HG02642 (cell line): ENCODE results near the gene AFDN.
"Not testable (repeated sequence)": the region's sequence is repeated elsewhere in the genome, so short reads cannot be mapped to it uniquely, and the experiment has no call there.

Experiments
- ATAC-seq: cut with Tn5 transposase; IDR thresholded peaks from one replicate; pipeline ENCODE4 v1.9.1; 2021; ENCODE audit warnings: mild to moderate bottlenecking; ENCODE audit not compliant: unreplicated experiment, poor library complexity

Gene AFDN

DNA sequence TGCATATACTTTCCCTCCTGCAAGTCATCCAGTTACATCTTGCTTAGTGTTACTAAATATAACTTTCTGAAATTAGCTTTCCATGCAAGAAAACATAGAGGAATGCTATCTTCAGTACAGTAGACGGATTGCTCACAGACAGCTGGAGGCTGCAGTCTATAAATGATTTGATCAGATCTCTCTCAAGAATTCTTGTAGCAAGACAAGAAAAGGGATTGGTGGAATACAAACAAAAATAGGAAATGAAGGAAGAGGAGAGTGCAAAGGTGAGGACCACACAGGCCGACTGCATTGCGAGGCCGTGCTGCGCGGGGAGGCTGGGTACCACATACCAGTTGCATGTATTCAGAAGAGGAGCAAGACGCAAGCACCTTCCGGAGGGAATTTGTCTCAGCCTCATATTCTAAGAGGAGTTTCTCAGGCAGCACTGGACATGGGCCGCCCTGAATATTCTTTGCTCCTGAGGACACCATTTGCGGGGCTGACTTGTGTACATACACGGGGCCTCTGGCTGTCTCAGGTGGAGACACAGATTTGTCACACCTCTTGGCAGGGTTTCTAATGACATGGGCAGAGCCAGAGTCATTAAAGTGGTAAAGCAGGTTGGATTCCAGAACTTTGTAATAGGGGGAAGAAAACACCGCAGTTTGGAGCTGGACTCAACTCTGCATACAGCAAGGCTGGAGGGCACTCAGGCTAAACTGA is 148.1 kb downstream of the AFDN start:
- ATAC-seq: no peak

DNA sequence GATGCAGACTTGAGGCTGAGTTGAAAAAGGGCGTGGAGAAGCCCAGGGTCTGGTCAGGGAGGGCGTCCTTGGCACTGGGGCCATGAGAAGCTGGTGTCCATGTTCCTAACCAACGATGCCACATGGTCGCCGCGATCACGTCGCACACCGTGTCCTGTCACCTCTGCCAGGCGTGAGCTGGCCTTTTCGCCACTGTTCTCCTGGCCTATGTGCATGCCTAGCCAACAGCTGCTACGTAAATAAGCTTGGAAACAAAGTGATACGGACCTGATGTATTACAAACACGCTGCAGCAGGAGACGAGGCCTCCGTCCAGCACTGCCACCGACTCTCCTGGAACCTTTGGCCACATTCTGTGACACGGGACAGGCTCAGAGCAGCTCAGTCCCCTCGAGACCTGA is 148.7 kb downstream of the AFDN start:
- no peak for ATAC-seq

DNA sequence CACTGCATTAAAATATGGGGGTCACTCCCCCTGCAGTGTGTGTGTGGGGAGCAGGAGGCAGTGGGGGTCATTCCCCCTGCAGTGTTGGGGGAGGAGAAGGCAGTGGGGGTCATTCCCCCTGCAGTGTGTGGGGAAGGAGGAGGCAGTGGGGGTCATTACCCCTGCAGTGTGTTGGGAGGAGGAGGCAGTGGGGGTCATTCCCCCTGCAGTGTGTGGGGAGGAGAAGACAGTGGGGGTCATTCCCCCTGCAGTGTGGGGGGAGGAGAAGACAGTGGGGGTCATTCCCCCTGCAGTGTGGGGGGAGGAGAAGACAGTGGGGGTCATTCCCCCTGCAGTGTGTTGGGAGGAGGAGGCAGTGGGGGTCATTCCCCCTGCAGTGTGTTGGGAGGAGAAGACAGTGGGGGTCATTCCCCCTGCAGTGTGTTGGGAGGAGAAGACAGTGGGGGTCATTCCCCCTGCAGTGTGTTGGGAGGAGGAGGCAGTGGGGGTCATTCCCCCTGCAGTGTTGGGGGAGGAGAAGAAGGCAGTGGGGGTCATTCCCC is 149.5 kb downstream of the AFDN start:
- not testable (repeated sequence) for ATAC-seq

DNA sequence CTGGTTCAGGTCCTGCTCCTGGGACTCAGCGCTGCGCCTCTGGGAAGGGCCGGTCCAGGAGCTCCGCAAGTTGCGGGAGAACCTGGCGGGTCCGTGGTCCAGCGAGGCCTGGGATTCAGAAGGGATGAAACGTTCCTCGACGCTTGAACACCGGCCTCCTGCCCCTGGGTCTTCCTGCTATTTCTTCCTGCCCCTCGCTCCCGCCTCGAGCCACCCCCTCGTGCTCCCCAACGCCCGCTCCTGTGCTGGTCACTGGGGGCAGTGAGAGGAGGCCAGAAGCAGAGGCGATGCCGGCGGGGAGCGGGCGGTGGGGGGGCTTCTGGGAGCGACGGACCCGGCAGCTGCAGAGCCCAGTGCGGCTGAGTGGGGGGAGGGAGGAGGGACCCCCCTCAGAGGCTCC is 150.0 kb downstream of the AFDN start:
- ATAC-seq: no peak

DNA sequence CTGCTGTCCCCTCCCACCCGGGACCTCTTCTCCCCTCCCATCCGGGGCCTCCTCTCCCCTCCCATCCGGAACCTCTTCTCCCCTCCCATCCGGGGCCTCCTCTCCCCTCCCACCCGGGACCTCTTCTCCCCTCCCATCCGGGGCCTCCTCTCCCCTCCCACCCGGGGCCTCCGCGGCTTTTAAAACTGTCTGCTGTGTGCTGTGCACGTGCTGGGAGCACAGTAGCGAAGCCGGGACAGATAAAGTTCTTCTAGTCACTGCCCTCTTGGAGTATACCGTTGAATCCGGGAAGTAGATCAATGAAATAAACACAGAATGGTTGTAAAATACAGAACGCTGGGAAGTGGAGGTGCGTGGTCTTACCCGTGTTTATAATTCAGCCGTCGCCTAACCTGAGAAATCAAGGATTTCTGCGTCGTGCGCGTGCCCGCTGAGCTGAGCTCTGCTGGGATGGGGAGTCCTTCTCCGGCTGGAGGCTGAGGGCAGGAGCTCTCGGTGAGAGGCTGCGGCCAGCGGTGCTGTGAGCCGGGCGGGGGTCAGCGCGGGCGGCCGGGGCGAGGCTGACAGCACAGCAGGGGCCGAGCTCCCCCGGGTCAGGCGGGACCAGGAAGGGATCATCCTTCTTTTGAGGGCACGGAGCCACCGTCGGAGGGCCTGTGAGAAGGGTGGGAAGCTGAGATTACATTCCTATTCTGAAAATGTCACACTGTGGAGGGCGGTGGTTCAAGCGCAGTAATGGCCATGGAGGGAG is 151.2 kb downstream of the AFDN start:
- ATAC-seq: no peak

DNA sequence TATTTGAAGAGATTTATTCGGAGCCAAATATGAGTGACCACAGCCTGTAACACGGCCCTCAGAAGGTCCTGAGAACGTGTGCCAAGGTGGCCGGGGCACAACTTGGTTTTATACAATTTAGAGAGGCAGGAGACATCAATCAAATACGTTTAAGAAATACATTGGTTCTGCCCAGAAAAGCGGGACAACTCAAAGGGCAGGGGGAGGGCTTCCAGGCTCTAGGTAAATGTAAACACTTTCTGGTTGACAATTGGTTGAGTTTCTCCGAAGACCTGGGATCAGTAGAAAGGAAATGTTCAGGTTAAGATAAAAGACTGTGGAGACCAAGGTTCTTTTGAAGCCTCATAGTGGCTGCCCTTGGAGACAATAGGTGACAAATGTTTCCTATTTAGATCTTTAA is 151.9 kb downstream of the AFDN start:
- ATAC-seq: no peak

DNA sequence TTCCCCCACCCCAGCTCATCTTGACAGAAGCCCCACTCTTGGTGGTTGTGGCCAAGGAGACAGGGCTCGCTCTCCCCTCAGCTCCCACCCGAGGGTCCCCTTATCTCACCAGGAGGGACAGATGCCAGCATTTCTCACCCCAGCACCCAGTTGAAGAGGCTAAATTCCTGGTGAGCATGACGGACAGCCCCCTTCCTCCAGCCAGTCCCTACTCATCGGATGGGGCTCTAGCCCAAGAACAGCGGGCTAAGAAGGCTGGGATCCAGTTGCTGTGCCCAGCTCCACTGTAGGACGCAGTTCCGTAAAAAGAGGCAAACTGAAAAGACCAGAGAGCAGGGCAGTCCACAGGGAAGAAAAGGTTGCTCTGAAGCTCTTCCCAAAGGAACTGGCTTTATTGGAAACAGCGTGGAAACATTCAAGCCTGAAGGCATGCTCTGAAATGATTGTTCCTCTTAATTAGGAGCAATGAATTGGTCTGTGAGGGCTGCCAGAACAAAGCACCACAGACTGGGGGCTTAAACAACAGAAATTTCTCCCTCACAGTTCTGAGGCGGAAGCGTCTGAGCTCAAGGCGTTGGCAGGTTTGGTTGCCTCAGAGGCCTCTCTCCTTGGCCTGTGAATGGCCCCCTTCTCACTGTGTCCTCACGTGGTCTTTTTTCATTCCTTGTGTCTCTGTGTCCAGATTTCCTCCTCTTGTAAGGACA is 152.9 kb downstream of the AFDN start:
- ATAC-seq: no peak

DNA sequence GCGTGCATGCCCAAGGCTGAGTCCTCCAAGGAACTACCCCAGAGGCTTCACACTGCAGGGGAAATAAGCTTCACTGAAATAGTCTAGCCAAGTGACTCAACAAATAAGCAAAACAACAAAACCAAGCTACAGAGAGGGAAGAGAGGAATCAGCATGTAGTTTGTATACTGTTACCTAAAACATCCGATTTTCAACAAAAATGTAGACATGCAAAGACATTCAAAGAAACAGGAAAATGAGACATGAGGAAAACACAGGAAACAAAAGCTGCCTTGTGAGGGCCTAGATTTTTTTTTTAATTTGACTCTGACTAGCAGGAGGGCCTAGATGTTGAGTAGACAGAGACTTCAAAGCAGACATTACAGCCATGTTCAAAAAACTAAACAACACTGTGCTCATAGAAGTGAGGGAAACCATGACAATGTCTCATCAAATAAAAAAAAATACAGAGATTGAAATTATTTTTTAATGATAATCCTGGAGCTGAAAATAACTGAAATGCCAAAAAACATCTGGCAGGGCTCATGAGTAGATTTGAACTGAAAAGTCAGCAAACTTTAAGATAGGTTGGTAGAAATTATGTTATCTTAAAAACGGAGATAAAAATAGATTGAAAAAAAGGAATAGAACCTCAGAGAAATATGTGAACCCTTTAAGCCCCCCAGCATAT is 154.3 kb downstream of the AFDN start:
- no peak for ATAC-seq

DNA sequence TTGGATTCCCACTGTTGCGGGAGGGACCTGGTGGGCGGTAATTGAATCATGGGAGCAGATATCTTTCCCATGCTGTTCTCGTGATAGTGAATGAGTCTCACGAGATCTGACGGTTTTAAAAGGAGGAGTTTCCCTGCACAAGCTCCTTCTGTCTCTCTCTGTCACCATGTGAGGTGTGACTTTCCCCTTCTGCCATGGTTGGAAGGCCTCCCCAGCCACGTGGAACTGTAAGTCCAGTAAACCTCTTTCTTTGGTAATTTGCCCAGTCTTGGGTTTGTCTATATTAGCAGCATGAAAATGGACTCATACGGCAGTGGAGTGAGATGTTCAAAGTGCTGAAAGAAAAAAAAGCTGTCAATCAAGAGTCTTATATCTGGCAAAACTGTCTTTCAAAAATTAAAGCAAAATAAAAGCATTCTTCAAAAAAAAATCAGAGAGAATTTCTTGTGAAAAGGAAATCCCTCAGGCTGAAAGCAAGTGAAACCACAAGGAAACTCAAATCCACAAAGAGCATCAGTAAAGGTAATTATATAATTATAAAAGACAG is 155.3 kb downstream of the AFDN start:
- ATAC-seq: no peak

DNA sequence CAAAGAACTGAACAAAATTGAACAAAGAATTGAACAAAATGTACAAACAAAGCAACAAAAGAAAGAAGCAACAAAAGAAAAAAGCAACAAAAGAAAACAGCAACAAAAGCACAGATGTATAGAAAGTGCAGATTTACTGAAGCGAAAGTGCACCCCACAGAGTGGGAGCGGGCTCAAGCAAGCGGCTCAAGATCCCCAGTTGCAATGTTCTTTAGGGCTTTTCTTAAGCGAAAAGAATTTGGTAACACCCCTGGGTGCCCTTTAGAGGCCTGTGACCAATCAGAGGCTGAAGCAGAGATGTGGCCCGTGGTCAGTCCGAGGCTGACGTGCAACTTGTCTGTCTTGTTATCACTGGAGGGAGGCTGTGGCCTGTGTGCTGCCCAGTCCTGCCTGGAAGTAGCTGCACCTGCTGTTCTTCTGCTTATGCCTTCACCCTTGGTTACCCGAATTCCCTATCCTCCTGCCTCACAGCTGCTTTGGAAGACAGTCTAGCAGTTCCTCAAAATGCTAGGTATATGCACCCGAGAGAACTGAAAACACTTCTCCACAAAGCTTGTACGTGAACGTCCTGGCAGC is 157.5 kb downstream of the AFDN start:
- ATAC-seq: no peak

DNA sequence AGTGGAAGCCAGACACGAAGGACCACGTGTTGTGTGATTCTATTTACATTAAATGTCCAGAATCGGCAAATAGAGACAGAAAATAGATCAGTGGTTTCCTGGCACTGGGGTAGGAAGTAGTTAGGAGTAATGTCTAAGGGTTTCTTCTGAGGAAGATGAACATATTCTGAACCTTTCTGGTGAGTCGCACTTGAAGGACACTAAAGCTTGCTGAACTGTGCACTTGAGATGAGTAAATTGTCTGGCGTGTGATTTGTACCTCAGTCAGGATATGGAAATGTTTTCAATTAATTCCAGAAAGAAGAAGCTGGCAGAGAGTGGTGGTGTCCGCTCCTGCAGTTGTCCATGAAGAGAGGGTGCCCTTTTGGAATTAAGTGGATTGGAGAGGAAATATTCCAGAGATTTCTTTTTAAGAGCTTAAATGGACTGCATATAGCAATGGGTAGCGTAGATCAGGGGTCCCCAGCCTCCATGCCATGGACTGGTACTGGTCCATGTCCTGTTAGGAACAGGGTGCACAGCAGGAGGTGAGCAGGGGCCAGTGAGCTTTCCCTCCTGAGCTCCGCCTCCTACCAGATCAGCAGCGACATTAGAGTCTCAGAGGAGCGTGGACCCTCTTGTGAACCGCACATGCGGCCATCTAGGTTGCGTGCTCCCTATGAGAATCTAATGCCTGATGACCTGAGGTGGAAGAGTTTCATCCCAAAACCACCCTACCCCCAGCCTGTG is 158.3 kb downstream of the AFDN start:
- no peak for ATAC-seq

DNA sequence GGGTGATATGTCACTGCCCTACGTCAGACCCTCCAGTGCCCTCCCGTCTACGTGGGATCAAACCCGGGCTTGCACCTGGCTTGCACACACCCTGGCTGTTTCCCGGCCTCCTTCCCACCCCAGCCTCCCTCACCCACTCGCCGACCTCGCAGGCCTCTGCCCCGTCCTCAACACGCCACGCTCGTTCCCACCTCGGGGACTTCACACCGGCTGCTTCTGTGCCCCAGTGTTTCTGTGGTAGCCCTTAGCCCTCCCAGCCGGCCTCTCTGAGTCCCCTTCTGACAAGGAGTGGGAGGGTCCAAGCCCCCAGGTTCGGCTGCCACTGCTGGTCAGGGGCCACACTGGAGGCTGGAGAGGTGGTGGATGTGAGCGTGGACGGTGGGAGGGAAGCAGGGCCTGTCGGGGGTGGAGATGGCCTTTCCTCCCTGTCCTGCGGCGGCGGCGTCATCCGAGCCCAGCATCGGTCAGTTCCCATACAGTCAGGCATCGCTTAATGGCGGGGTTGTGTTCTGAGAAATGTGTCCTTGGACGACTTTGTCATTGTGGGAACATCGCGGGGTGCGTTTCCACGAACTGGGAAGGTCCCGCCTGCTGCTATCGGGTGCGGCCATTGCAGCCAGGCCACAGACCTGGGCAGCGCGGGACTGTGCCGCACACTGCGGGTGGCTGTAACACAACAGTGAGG is 159.3 kb downstream of the AFDN start:
- no peak for ATAC-seq

DNA sequence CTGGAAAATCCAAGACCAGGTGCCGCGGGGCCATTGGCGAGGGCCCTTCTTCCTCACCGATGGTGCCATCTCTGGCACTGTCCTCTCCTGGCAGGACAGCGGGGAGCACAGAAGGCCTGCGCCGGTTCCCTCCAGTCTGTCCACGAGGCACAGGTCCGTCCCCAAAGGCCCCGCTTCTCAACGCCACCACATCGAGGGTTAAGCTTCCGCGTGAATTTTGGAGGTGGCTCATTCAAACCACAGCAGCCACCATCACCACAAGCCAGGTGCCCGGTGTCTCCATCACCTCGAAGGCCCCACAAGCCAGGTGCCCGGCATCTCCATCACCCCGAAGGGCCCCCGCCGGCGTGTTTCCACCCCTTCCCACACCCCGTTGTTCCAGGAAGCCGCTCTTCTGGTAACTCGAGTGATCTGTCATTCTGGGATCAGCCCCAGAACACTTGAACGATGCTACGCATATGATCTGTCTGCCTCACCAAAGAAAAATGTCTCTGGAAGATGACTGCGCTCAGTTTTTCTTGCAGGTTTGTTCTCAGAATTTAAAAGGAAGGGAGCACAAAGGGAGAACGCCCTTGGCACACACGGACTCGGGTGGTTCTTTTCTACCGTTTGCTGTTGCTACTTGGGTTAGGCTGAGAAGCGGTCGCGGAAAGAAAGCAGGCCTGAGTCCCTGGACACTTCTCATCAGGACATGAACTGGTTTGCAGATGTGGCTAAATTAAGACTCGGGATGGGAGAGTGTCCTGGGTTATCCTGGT is 160.9 kb downstream of the AFDN start:
- ATAC-seq: no peak

DNA sequence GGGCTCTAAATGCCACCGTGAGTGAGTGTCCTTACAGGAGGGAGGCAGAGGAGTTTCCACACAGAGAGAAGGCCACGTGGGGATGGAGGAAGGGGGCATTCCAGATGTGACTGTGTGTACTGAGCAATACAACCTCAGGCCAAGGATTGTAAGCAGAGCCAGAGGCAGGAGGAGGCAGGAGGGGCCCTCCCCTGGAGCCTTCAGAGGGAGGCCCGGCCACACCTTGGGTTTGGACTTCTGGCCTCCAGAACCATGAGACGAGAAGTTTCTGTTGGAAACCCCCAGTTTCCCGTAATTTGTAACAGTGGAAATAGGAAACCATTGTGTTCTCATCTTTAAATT is 161.4 kb downstream of the AFDN start:
- no peak for ATAC-seq

DNA sequence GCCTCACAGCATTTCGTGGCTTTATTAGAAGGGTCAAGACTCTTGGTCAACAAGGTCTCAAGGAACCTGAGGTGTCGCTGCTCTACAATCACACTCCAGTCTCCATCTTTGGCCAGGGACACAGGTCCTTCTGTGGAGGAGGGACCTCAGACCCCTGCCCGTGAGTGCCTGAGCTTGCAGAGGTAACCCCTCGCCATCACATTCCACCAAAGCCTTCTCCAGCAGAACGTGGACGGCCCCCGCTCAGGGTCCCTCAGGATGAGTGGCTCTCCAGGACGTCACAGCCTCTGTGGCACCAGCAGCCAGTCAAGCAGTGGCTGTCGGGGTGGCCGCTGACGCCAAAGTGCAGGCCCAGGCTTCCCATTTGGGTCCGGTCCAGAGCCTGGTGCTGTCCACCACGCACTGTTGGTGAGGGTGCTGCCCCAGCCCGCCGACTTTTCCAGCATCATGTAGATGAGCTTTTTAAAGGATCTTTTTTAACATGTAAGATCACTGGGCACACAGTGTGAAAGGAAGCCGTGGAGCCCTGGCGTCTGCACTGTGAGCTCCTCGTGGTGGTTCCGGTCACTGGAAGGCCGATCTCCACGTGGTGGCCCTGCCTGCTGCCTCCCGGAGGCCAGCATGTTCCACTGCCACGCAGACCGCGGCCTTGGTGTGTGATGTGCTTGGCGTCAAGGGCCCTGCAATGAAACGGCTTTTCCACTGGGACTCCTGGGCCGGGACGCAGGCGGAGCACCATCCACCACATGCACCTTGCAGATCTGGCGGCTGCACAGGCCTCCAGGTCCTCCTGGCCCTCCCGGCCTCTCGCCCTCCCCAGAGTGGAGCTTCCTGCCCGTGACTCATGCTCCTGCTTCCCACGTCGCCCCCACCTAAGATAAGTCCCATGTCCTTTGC is 162.5 kb downstream of the AFDN start:
- ATAC-seq: no peak

DNA sequence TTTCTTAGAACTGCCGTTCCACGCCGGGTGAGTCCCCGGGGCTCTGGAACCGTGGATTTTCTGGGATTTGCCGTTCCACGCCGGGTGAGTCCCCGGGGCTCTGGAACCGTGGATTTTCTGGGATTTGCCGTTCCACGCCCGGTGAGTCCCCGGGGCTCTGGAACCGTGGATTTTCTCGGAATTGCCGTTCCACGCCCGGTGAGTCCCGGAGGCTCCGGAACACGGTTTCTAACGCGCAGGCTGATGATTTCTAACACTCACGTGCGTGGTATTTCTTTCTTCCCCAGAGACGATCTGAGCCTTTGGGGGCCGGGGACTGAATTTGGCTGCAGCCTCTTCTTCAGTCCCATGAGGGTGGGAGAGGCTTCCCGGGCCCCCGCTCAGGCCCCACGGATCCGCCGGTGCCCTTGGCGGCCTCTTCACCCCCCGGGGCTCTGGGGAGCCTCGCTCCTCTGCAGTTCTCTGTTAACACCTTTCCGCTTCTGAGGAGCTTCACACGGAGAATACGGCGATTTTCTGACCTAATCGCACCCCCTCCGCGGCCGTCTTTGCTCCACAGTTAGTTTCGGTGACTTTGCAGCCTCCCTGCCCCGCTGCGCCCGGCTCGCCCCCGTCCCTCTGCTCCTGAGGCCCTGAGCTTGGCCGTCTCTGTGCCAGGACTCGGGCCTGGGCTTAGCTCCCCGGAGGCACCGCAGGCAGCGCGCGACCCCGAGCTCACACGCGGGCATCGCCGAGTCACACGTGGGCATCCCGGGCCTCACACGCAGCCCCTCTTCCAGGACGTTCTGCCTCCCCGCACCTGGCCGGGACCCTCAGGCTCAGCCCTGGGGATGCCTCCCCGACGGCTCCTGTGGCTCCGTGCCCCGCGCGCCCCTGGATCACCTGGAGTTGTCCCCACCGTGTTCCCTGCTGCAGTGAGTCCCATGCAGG is 163.6 kb downstream of the AFDN start:
- ATAC-seq: no peak
